Loucy (cell line): ENCODE measurements around the gene GPER1.

Source experiments
- EZH2phosphoT487 ChIP-seq: fragments of 200-600 bp; IDR thresholded peaks from 2 replicates; pipeline ENCODE4 v1.6.1; 2018; ENCODE audit warnings: antibody characterized with exemption, mild to moderate bottlenecking, moderate library complexity, borderline replicate concordance
- TF ChIP-seq, protein P1 (sequence below): fragments of 200-600 bp; sonication (generic); conservative IDR thresholded peaks from 2 replicates; pipeline ENCODE4 v1.5.1; 2014; ENCODE audit warnings: mild to moderate bottlenecking, antibody characterized with exemption, low read length

DNA sequence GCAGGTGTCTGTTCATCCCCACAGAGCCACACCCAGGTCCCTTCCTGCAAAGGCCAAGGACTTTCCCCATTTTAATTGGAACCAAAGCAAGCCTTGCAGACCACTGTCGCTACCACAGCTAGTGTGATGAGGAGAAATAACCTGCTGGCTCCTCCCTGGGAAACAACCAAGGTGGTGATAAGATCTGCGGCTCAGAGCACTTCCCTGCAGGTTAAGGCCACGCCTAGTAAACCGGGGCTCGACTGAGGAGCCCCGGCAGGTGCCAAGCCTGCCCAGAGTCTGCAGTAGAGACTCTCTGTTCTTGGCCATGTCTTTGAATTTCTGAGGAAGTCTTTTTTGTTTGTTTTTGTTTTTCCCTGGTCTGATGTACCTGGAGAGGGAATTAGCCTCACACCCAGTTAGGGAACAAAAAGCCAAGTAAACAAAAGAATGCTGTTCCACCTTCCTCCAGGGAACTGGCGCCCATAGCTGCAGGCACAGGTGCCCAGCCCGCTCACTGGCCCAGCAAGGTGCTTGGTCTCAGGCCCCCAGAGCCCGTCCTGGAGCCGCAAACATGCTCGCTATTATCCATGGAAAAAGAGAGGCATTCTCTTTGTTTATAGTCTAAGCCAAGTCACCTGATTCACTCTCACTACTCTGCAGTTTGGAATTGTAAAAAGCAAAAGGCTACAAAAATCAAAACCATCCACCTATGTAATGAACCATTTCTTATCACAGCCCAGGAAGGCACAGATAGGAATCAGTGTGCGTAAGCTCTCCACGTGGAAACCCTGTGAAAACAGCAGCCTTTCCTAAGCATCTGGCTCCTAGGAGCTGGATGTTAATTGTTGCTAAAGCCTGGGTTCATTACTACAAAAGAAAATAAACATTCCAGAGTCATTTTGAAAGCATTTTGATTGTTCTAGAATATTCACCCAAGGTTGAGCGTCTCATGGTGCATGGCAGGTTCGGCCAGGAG is 40.9 kb upstream of the GPER1 start:
- TF ChIP-seq, protein P1, sequence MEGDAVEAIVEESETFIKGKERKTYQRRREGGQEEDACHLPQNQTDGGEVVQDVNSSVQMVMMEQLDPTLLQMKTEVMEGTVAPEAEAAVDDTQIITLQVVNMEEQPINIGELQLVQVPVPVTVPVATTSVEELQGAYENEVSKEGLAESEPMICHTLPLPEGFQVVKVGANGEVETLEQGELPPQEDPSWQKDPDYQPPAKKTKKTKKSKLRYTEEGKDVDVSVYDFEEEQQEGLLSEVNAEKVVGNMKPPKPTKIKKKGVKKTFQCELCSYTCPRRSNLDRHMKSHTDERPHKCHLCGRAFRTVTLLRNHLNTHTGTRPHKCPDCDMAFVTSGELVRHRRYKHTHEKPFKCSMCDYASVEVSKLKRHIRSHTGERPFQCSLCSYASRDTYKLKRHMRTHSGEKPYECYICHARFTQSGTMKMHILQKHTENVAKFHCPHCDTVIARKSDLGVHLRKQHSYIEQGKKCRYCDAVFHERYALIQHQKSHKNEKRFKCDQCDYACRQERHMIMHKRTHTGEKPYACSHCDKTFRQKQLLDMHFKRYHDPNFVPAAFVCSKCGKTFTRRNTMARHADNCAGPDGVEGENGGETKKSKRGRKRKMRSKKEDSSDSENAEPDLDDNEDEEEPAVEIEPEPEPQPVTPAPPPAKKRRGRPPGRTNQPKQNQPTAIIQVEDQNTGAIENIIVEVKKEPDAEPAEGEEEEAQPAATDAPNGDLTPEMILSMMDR = no peak
- no peak for TF ChIP-seq EZH2phosphoT487
